HG03520 (cell line): ENCODE data around the gene ARHGAP22.

Experiments used
- ATAC-seq: cut with Tn5 transposase; IDR thresholded peaks from one replicate; pipeline ENCODE4 v1.9.1; 2021; ENCODE audit warnings: mild to moderate bottlenecking, moderate library complexity; ENCODE audit not compliant: unreplicated experiment

ARHGAP22 gene

GRCh38 chr10:48455392-48456151 is 149.3 kb downstream of the ARHGAP22 start:
- ATAC-seq: no peak

GRCh38 chr10:48455055-48455391 is 149.8 kb downstream of the ARHGAP22 start:
- ATAC-seq: no peak

- ATAC-seq: no peak
Measured at GRCh38 chr10:48454302-48455054, 150.4 kb downstream of the ARHGAP22 start.

GRCh38 chr10:48453451-48454301 is 151.2 kb downstream of the ARHGAP22 start:
- ATAC-seq: no peak

GRCh38 chr10:48452879-48453412 is 151.9 kb downstream of the ARHGAP22 start:
- no peak for ATAC-seq

- no peak for ATAC-seq
Measured at GRCh38 chr10:48451969-48452878, 152.6 kb downstream of the ARHGAP22 start.

GRCh38 chr10:48450741-48451466 is 154.0 kb downstream of the ARHGAP22 start:
- no peak for ATAC-seq

- ATAC-seq: no peak
Measured at GRCh38 chr10:48450233-48450740, 154.6 kb downstream of the ARHGAP22 start.

GRCh38 chr10:48449501-48450232 is 155.2 kb downstream of the ARHGAP22 start:
- no peak for ATAC-seq

GRCh38 chr10:48448796-48449195 is 156.1 kb downstream of the ARHGAP22 start:
- ATAC-seq: no peak

GRCh38 chr10:48447356-48448215 is 157.3 kb downstream of the ARHGAP22 start:
- ATAC-seq: no peak

GRCh38 chr10:48446785-48447184 is 158.1 kb downstream of the ARHGAP22 start:
- ATAC-seq: no peak

- no peak for ATAC-seq
Measured at GRCh38 chr10:48445932-48446331, 158.9 kb downstream of the ARHGAP22 start.

GRCh38 chr10:48444861-48445841 is 159.7 kb downstream of the ARHGAP22 start:
- ATAC-seq: no peak

- ATAC-seq: no peak
Measured at GRCh38 chr10:48444266-48444665, 160.6 kb downstream of the ARHGAP22 start.

- ATAC-seq: no peak
Measured at GRCh38 chr10:48442809-48443177, 162.1 kb downstream of the ARHGAP22 start.
